IPS-20b (cell line): Measurements from ENCODE around the gene AFM.

Source experiments
- H3K27ac ChIP-seq: one replicate; pipeline ENCODE4 v1.5.1; 2013; ENCODE audit warnings: low read length
- H3K27me3 ChIP-seq: 2 replicates; pipeline ENCODE4 v1.6.1; 2013; ENCODE audit warnings: mild to moderate bottlenecking, low read length, inconsistent platforms; ENCODE audit not compliant: insufficient read depth
- H3K36me3 ChIP-seq: 2 replicates; pipeline ENCODE4 v1.6.1; 2013; ENCODE audit warnings: low read depth, mild to moderate bottlenecking, inconsistent platforms, low read length, moderate library complexity; ENCODE audit not compliant: insufficient read depth
- H3K4me1 ChIP-seq: 2 replicates; pipeline ENCODE4 v1.6.1; 2013; ENCODE audit warnings: mild to moderate bottlenecking, control low read depth, inconsistent platforms, low read length, moderate library complexity; ENCODE audit not compliant: insufficient read depth
- H3K4me3 ChIP-seq: 2 replicates; pipeline ENCODE4 v1.5.1; 2013; ENCODE audit warnings: mild to moderate bottlenecking, low read length, inconsistent platforms
- H3K9ac ChIP-seq: 2 replicates; pipeline ENCODE4 v1.6.1; 2013; ENCODE audit warnings: low read depth, mild to moderate bottlenecking, inconsistent platforms, low read length, moderate library complexity
- H3K9me3 ChIP-seq: 2 replicates; pipeline ENCODE4 v1.6.1; 2013; ENCODE audit warnings: mild to moderate bottlenecking, low read depth, low read length, inconsistent platforms; ENCODE audit not compliant: insufficient read depth

AFM gene, protein sequence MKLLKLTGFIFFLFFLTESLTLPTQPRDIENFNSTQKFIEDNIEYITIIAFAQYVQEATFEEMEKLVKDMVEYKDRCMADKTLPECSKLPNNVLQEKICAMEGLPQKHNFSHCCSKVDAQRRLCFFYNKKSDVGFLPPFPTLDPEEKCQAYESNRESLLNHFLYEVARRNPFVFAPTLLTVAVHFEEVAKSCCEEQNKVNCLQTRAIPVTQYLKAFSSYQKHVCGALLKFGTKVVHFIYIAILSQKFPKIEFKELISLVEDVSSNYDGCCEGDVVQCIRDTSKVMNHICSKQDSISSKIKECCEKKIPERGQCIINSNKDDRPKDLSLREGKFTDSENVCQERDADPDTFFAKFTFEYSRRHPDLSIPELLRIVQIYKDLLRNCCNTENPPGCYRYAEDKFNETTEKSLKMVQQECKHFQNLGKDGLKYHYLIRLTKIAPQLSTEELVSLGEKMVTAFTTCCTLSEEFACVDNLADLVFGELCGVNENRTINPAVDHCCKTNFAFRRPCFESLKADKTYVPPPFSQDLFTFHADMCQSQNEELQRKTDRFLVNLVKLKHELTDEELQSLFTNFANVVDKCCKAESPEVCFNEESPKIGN

DNA sequence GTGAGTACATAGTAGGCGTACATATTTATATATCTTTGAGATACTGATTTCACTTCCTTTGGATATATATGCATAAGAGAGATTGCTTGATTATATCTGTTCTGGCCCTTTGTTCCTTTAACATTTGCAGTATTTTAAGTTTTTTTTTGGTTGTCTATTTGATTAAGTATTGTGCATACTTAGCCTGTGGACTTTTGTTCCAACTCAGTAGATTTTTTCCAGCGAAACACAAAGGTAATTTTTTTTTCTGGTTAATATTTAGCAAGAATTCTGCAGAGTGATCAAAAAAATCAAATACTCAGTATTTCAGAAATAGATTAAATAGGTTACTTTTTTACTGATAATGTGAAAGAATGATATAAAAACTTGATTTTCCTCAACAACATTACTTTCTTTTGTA, at the start of gene AFM:
Gene AFM, plus strand, starts transcription at position 388 of the 400 bp plus-strand sequence. CDS start 31 bp downstream, outside the sequence.
- Histone ChIP-seq H3K27me3 (no peaks in the 10 kb centered on the region), H3K9me3 (no peaks in the 10 kb centered on the region), H3K36me3 (no peaks in the 10 kb centered on the region), H3K4me1 (peaks cover 4% of the 10 kb centered on the region; the same call in 1 of the 2 replicates), H3K9ac (no peak within 1 kb of the TSS), H3K27ac (no peak within 1 kb of the TSS), H3K4me3 (no peak within 1 kb of the TSS)

DNA sequence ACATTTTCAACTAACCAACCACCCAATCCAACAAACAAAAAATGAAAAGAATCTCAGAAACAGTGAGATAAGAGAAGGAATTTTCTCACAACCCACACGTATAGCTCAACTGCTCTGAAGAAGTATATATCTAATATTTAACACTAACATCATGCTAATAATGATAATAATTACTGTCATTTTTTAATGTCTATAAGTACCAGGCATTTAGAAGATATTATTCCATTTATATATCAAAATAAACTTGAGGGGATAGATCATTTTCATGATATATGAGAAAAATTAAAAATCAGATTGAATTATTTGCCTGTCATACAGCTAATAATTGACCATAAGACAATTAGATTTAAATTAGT, 49.8 kb upstream of the AFM start:
- Histone ChIP-seq H3K4me3 (no peak overlapping the region), H3K4me1 (no peaks in the 10 kb centered on the region), H3K27ac (no peak overlapping the region), H3K9me3 (no peaks in the 10 kb centered on the region), H3K27me3 (no peaks in the 10 kb centered on the region), H3K9ac (no peak overlapping the region), H3K36me3 (no peaks in the 10 kb centered on the region)

DNA sequence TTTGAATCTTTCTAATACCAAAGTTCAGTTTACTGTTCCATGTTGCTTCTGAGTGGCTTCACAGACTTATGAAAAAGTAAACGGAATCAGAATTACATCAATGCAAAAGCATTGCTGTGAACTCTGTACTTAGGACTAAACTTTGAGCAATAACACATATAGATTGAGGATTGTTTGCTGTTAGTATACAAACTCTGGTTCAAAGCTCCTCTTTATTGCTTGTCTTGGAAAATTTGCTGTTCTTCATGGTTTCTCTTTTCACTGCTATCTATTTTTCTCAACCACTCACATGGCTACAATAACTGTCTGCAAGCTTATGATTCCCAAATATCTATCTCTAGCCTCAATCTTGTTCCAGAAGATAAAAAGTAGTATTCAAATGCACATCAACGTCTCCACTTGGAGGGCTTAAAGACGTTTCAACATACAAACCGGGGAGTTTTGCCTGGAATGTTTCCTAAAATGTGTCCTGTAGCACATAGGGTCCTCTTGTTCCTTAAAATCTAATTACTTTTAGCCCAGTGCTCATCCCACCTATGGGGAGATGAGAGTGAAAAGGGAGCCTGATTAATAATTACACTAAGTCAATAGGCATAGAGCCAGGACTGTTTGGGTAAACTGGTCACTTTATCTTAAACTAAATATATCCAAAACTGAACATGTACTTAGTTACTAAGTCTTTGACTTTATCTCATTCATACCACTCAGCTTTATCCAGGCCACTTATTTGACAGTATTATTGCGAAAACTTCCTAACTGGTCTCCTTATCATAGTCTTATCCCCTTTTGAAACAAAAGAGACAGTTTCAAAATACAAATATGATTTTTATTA, 49.2 kb upstream of the AFM start:
- Histone ChIP-seq H3K4me1 (no peaks in the 10 kb centered on the region), H3K27ac (no peak overlapping the region), H3K9me3 (no peaks in the 10 kb centered on the region), H3K36me3 (no peaks in the 10 kb centered on the region), H3K27me3 (no peaks in the 10 kb centered on the region), H3K9ac (no peak overlapping the region), H3K4me3 (no peak overlapping the region)

DNA sequence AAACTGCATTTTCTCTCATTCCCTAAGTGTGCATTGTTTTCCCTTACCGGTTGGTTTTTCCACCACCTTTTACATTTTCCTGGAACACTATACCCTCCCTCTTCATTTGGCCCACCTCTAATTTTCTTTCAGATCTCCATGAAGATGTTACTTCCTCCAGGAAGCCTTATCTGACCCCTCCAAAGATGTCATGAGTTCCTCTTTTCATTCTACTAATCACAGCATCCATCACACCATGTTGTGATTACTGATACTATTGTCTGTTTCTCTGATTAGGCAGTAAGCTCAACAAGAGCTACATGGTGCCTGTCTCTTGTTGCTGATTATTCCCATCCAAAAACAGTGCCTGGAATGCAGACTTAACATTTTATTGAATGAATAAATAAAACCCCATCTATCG, 48.4 kb upstream of the AFM start:
- Histone ChIP-seq H3K27me3 (no peaks in the 10 kb centered on the region), H3K27ac (no peak overlapping the region), H3K36me3 (no peaks in the 10 kb centered on the region), H3K9me3 (no peaks in the 10 kb centered on the region), H3K4me1 (no peaks in the 10 kb centered on the region), H3K9ac (no peak overlapping the region), H3K4me3 (no peak overlapping the region)

DNA sequence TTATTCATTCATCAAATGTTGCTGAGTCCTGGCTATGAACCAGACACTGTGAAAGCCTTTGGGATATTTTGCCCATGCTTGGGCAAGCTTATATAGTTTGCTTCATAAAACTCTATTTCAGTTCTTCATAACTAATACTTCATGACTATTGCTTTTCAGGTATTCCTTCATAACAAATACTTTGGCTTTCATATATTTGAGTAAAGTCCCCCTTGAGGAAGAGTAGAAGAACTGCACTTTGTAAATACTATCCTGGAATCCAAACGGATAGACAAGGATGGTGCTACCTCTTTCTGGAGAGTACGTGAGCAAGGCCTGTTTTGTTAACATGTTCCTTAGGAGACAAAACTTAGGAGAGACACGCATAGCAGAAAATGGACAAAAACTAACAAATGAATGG, 47.2 kb upstream of the AFM start:
- no peaks in the 10 kb centered on the region for H3K9me3 ChIP-seq
- no peaks in the 10 kb centered on the region for H3K27me3 ChIP-seq
- H3K4me1 ChIP-seq = no peaks in the 10 kb centered on the region
- no peaks in the 10 kb centered on the region for H3K36me3 ChIP-seq
- H3K9ac ChIP-seq = no peak overlapping the region
- no peak overlapping the region for H3K4me3 ChIP-seq
- no peak overlapping the region for H3K27ac ChIP-seq

DNA sequence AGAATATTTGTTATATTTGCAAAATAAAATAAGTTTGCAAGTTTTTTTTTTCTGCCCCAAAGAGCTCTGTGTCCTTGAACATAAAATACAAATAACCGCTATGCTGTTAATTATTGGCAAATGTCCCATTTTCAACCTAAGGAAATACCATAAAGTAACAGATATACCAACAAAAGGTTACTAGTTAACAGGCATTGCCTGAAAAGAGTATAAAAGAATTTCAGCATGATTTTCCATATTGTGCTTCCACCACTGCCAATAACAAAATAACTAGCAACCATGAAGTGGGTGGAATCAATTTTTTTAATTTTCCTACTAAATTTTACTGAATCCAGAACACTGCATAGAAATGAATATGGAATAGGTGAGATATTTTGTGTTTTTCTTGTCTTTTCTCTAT, 45.6 kb upstream of the AFM start, which contains the start of gene AFP:
Gene AFP, plus strand, starts transcription at position 238 of the 400 bp plus-strand sequence. Its CDS starts 42 bp downstream, at position 280.
- Histone ChIP-seq H3K9ac (no peak within 1 kb of the TSS), H3K27me3 (no peaks in the 10 kb centered on the region), H3K4me1 (no peaks in the 10 kb centered on the region)

DNA sequence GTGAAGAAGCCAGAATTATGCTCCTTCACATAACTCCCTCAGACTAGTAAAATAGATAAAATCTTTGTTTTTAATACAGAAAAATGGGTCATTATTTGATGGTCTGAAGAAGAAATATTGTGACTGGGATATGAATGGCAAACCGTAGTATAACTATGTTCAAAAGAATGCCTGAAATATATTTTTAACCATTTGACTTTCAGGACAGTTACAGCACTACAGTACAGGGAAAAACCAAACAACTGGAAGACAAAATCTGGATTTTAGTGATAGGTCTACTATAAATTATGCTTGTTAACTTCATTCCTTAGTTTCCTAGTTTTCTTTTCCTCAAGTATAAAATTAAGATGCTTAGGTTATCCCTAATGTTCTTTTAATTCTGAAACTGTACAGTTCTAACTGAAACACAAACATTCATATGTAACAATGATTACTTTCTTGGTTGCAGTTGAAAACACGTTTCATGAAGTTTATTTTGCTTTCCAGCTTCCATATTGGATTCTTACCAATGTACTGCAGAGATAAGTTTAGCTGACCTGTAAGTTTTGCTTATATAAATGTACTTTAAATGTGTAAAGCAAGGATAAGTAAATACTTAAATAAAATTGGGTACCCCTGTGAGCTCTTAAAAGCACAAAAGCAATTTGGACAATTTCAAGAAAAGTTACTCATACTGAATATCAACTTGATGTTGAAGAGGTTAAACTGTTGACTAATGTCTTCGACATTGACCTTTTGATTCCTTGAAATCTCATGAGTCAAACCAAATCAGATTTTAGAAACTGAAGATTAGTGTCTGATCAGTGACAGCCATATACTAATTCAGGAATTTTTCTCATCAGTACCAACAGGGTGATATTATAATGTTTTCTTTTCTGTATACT, 44.6 kb upstream of the AFM start:
- H3K4me1 ChIP-seq = no peaks in the 10 kb centered on the region
- H3K27me3 ChIP-seq = no peaks in the 10 kb centered on the region
- H3K9me3 ChIP-seq = no peaks in the 10 kb centered on the region
- H3K9ac ChIP-seq = no peak overlapping the region
- H3K36me3 ChIP-seq = no peaks in the 10 kb centered on the region
- H3K4me3 ChIP-seq = no peak overlapping the region
- no peak overlapping the region for H3K27ac ChIP-seq

More for the DNA sequence above, 45.6 kb upstream of the AFM start, which contains the start of gene AFP:
- H3K9me3 ChIP-seq = no peaks in the 10 kb centered on the region
- H3K4me3 ChIP-seq = no peak within 1 kb of the TSS
- no peak within 1 kb of the TSS for H3K27ac ChIP-seq
- no peaks in the 10 kb centered on the region for H3K36me3 ChIP-seq

DNA sequence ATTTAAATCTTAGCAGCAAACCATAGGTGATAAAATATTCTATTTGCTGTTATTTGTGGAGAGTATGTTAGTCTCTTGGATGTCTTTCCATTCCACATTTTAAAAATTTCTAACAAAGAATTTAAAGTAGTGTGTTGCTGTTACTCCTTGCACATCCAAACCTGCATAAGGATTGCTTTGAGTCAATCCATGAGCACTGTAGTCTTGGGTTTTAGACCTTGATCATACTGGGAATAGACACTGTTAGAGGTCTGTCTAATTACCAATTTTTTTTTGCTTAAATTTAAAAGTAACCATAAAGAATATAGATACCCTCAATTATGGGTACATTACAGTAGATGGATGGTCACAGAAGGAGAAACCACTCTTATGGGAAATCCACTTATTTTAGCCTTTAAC, 44.0 kb upstream of the AFM start:
- no peak overlapping the region for H3K27ac ChIP-seq
- no peaks in the 10 kb centered on the region for H3K9me3 ChIP-seq
- H3K4me3 ChIP-seq = no peak overlapping the region
- no peak overlapping the region for H3K9ac ChIP-seq
- no peaks in the 10 kb centered on the region for H3K4me1 ChIP-seq
- no peaks in the 10 kb centered on the region for H3K27me3 ChIP-seq
- no peaks in the 10 kb centered on the region for H3K36me3 ChIP-seq

DNA sequence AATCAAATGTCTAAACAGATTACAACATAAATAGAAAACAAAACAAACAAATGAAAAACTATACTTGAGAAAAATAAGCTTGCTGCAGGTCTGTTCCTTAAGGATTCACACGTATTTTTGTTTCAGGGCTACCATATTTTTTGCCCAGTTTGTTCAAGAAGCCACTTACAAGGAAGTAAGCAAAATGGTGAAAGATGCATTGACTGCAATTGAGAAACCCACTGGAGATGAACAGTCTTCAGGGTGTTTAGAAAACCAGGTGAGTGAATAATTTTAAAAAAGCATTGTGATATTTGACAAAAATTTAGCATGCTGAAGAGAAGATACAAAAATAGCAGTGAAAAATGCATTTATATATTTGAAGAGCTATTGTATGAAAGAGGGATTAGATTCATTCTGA, 43.5 kb upstream of the AFM start:
- Histone ChIP-seq H3K9ac (no peak overlapping the region), H3K27me3 (no peaks in the 10 kb centered on the region), H3K9me3 (no peaks in the 10 kb centered on the region), H3K4me3 (no peak overlapping the region), H3K4me1 (no peaks in the 10 kb centered on the region), H3K27ac (no peak overlapping the region), H3K36me3 (no peaks in the 10 kb centered on the region)

DNA sequence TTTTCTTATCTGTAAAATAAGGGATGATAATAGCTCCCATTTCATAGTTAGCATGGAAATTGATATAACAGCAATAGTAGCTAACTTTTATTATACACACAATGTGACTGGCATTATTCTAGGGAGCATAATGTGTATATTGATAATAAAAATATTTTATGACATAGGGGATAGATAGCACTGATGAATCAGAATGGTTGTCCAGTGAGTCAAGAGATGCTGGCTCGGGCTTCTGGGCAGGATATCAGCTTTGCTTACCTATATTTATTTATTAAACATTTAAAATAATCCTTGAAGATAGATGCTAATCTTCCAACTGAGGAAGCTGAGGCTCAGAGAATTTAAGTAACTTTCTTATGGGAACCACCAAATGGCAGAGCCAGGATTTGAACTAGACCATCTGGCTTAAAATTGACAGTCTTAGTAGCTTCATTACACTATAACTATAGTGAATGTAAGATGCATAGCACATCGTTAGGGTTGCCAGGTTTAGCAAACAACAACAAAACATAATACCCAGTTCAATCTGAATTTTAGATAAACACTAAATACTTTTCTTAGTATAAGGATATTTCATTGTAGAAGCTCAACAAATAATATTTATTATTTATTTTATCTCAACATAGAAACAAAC, 42.8 kb upstream of the AFM start:
- H3K9me3 ChIP-seq = no peaks in the 10 kb centered on the region
- H3K36me3 ChIP-seq = no peaks in the 10 kb centered on the region
- H3K9ac ChIP-seq = no peak overlapping the region
- H3K27me3 ChIP-seq = no peaks in the 10 kb centered on the region
- no peaks in the 10 kb centered on the region for H3K4me1 ChIP-seq
- no peak overlapping the region for H3K4me3 ChIP-seq
- no peak overlapping the region for H3K27ac ChIP-seq

DNA sequence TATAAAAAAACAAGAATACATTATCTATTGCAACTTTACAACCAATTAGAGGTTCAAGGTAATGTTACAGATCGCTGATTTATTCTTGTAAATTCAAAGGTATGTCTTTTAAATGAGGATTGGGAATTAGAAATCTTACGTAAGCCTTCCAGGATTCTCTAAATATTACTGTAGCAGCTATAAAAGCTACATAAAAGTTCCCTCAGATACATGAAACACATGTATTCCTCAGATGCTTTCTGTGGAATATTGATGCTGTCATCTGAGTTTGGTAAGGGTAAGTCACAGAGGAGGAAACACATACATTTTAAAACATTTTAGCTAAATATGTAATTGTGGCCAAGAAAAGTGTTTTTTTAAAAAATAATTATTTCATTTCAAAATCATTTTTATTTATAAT, 42.1 kb upstream of the AFM start:
- Histone ChIP-seq H3K9ac (no peak overlapping the region), H3K27ac (no peak overlapping the region)

More for the DNA sequence above, 42.1 kb upstream of the AFM start:
- Histone ChIP-seq H3K4me1 (no peaks in the 10 kb centered on the region), H3K27me3 (no peaks in the 10 kb centered on the region), H3K36me3 (no peaks in the 10 kb centered on the region), H3K9me3 (no peaks in the 10 kb centered on the region), H3K4me3 (no peak overlapping the region)
